GM12878 (cell line): Measurements from ENCODE around the gene DNAJC12.

Experiments used
- JUND ChIP-seq: IDR thresholded peaks from 2 replicates; pipeline ENCODE4 v1.6.1; 2012; ENCODE audit warnings: low read depth, mild to moderate bottlenecking, low read length, improper control_type of control experiment, moderate library complexity
- POLR2A ChIP-seq: IDR thresholded peaks from 2 replicates; pipeline ENCODE4 v1.6.1; 2011; ENCODE audit warnings: low read depth, mild to moderate bottlenecking, low read length
- POLR2AphosphoS5 ChIP-seq: IDR thresholded peaks from 2 replicates; pipeline ENCODE4 v1.6.1; 2011; ENCODE audit warnings: mild to moderate bottlenecking, low read length, inconsistent platforms
- SIN3A ChIP-seq: IDR thresholded peaks from 2 replicates; pipeline ENCODE4 v1.6.1; 2012; ENCODE audit warnings: low read depth, low read length, improper control_type of control experiment
- TF ChIP-seq, protein P1 (sequence below): fragments of 450-650 bp; IDR thresholded peaks from 2 replicates; pipeline ENCODE4 v1.6.1; 2017; ENCODE audit warnings: antibody characterized with exemption, mild to moderate bottlenecking, moderate library complexity
- TF ChIP-seq, protein P2 (sequence below): IDR thresholded peaks from 2 replicates; pipeline ENCODE4 v1.6.1; 2012; ENCODE audit warnings: low read depth, low read length, improper control_type of control experiment

GRCh38 chr10:67869996-67870395, 32.0 kb upstream of the DNAJC12 start:
- TF ChIP-seq, protein P1, sequence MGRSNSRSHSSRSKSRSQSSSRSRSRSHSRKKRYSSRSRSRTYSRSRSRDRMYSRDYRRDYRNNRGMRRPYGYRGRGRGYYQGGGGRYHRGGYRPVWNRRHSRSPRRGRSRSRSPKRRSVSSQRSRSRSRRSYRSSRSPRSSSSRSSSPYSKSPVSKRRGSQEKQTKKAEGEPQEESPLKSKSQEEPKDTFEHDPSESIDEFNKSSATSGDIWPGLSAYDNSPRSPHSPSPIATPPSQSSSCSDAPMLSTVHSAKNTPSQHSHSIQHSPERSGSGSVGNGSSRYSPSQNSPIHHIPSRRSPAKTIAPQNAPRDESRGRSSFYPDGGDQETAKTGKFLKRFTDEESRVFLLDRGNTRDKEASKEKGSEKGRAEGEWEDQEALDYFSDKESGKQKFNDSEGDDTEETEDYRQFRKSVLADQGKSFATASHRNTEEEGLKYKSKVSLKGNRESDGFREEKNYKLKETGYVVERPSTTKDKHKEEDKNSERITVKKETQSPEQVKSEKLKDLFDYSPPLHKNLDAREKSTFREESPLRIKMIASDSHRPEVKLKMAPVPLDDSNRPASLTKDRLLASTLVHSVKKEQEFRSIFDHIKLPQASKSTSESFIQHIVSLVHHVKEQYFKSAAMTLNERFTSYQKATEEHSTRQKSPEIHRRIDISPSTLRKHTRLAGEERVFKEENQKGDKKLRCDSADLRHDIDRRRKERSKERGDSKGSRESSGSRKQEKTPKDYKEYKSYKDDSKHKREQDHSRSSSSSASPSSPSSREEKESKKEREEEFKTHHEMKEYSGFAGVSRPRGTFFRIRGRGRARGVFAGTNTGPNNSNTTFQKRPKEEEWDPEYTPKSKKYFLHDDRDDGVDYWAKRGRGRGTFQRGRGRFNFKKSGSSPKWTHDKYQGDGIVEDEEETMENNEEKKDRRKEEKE: no peak
- TF ChIP-seq POLR2A: no peak
- TF ChIP-seq POLR2AphosphoS5: no peak
- no peak for TF ChIP-seq JUND
- no peak for TF ChIP-seq SIN3A
- TF ChIP-seq, protein P2, sequence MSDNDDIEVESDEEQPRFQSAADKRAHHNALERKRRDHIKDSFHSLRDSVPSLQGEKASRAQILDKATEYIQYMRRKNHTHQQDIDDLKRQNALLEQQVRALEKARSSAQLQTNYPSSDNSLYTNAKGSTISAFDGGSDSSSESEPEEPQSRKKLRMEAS: no peak
